MM.1S (cell line): ENCODE measurements around the gene RPSA.

ENCODE experiments used
- DNase-seq: peaks from one replicate; pipeline ENCODE4 v3.0.0-alpha.2; 2015
- H2AFZ ChIP-seq: fragments of 300-600 bp; sonication (generic); 2 replicates; pipeline ENCODE4 v1.6.0; 2016; ENCODE audit warnings: antibody characterized with exemption, low read length
- H3F3A ChIP-seq: fragments of 300-600 bp; sonication (generic); 2 replicates; pipeline ENCODE4 v1.6.1; 2016; ENCODE audit warnings: mild to moderate bottlenecking, antibody characterized with exemption, low read length, moderate library complexity, mixed read lengths; ENCODE audit not compliant: insufficient read depth
- H3K27ac ChIP-seq: fragments of 300-600 bp; sonication (generic); 2 replicates; pipeline ENCODE4 v1.5.1; 2016; ENCODE audit warnings: mild to moderate bottlenecking, low read length
- H3K27me3 ChIP-seq: fragments of 300-600 bp; sonication (generic); replicated peaks from 2 replicates; pipeline ENCODE4 v1.6.0; 2016; ENCODE audit warnings: low read length; ENCODE audit not compliant: insufficient read depth
- H3K36me3 ChIP-seq: fragments of 300-600 bp; sonication (generic); replicated peaks from 2 replicates; pipeline ENCODE4 v1.6.1; 2016; ENCODE audit warnings: mild to moderate bottlenecking, low read length, mixed read lengths; ENCODE audit not compliant: insufficient read depth
- H3K4me1 ChIP-seq: fragments of 300-600 bp; sonication (generic); 2 replicates; pipeline ENCODE4 v1.6.1; 2016; ENCODE audit warnings: low read length, mixed read lengths
- H3K4me2 ChIP-seq: fragments of 300-600 bp; sonication (generic); 2 replicates; pipeline ENCODE4 v1.6.0; 2016; ENCODE audit warnings: low read depth, low read length
- H3K4me3 ChIP-seq: fragments of 300-600 bp; sonication (generic); 2 replicates; pipeline ENCODE4 v1.5.1; 2016; ENCODE audit warnings: low read length, mixed read lengths
- H3K79me2 ChIP-seq: fragments of 300-600 bp; sonication (generic); 2 replicates; pipeline ENCODE4 v1.6.1; 2016; ENCODE audit warnings: mixed run types, low read length, mixed read lengths
- H3K9ac ChIP-seq: fragments of 300-600 bp; sonication (generic); 2 replicates; pipeline ENCODE4 v1.6.1; 2016; ENCODE audit warnings: low read length, mixed read lengths
- H3K9me2 ChIP-seq: fragments of 300-600 bp; sonication (generic); replicated peaks from 2 replicates; pipeline ENCODE4 v1.6.1; 2016; ENCODE audit warnings: mild to moderate bottlenecking, low read length, mixed read lengths; ENCODE audit not compliant: insufficient read depth
- H3K9me3 ChIP-seq: fragments of 300-600 bp; sonication (generic); replicated peaks from 2 replicates; pipeline ENCODE4 v1.6.1; 2016; ENCODE audit warnings: mild to moderate bottlenecking, low read length, mixed read lengths; ENCODE audit not compliant: insufficient read depth
- H4K20me1 ChIP-seq: fragments of 300-600 bp; sonication (generic); 2 replicates; pipeline ENCODE4 v1.6.1; 2016; ENCODE audit warnings: mild to moderate bottlenecking, low read length, moderate library complexity, mixed read lengths; ENCODE audit not compliant: insufficient read depth
- CTCF ChIP-seq: fragments of 300-600 bp; sonication (generic); IDR thresholded peaks from 2 replicates; pipeline ENCODE4 v1.5.1; 2016; ENCODE audit warnings: antibody characterized with exemption, low read length, mixed read lengths
- EZH2 ChIP-seq: fragments of 300-600 bp; sonication (generic); optimal IDR thresholded peaks from 2 replicates; pipeline ENCODE3; 2017; ENCODE audit warnings: low read depth, mild to moderate bottlenecking, antibody characterized with exemption, low read length, mixed read lengths
- EZH2phosphoT487 ChIP-seq: fragments of 300-600 bp; sonication (generic); IDR thresholded peaks from 2 replicates; pipeline ENCODE4 v1.6.1; 2018; ENCODE audit warnings: antibody characterized with exemption, low read length

Gene RPSA

GRCh38 chr3:39405687-39406367 lies 693 bp upstream of the RPSA start:
- H3K36me3 ChIP-seq, result peaks cover 21% of the 10 kb centered on the region
- no peak for TF ChIP-seq EZH2
- no peak for TF ChIP-seq EZH2phosphoT487
- no peak for TF ChIP-seq CTCF

GRCh38 chr3:39407259-39407629 lies 724 bp downstream of the RPSA start:
- H3K4me1 ChIP-seq, result peaks cover 9% of the 10 kb centered on the region
- no peak overlapping the region for H2AFZ ChIP-seq
- H3K36me3 ChIP-seq, result peaks cover 26% of the 10 kb centered on the region

More at GRCh38 chr3:39405687-39406367, 693 bp upstream of the RPSA start:
- no peaks in the 10 kb centered on the region for H3K9me3 ChIP-seq
- no peaks in the 10 kb centered on the region for H3K27me3 ChIP-seq
- peak overlapping the region; percentile 43 for H3K4me3 ChIP-seq
- peaks cover 45% of the 10 kb centered on the region for H3F3A ChIP-seq
- H3K4me1 ChIP-seq, result peaks cover 16% of the 10 kb centered on the region
- H3K4me2 ChIP-seq, result peak overlapping the region; percentile 65
- H4K20me1 ChIP-seq, result peaks cover 24% of the 10 kb centered on the region
- H3K9me2 ChIP-seq, result no peaks in the 10 kb centered on the region
- H3K27ac ChIP-seq, result peak overlapping the region; percentile 83; the same call in 1 of the 2 replicates
- peaks cover 40% of the 10 kb centered on the region for H3K79me2 ChIP-seq
- peak overlapping the region; percentile 35; the same call in 1 of the 2 replicates for H2AFZ ChIP-seq
- no peak for DNase-seq
- peak overlapping the region; percentile 33; the same call in 1 of the 2 replicates for H3K9ac ChIP-seq

GRCh38 chr3:39407773-39408492 lies 1.4 kb downstream of the RPSA start:
- Histone ChIP-seq H3K4me1 (peaks cover 9% of the 10 kb centered on the region), H3K36me3 (peaks cover 28% of the 10 kb centered on the region)

More at GRCh38 chr3:39407259-39407629, 724 bp downstream of the RPSA start:
- Histone ChIP-seq H3K27me3 (no peaks in the 10 kb centered on the region), H3K9me2 (no peaks in the 10 kb centered on the region), H3K4me3 (peak overlapping the region; percentile 78), H3K27ac (peak overlapping the region; percentile 83; the same call in 1 of the 2 replicates), H4K20me1 (peaks cover 28% of the 10 kb centered on the region), H3F3A (peaks cover 46% of the 10 kb centered on the region), H3K9ac (peak overlapping the region; percentile 94), H3K79me2 (peaks cover 45% of the 10 kb centered on the region), H3K9me3 (no peaks in the 10 kb centered on the region), H3K4me2 (peak overlapping the region; percentile 85)
- DNase-seq, result peak; percentile 23
- TF ChIP-seq EZH2phosphoT487 (no peak), EZH2 (no peak), CTCF (no peak)

More at GRCh38 chr3:39407773-39408492, 1.4 kb downstream of the RPSA start:
- H3K79me2 ChIP-seq, result peaks cover 45% of the 10 kb centered on the region
- no peaks in the 10 kb centered on the region for H3K27me3 ChIP-seq
- H2AFZ ChIP-seq, result no peak overlapping the region
- peak overlapping the region; percentile 85 for H3K4me2 ChIP-seq
- peak overlapping the region; percentile 78 for H3K4me3 ChIP-seq
- H3K27ac ChIP-seq, result no peak overlapping the region
- TF ChIP-seq EZH2, result no peak
- TF ChIP-seq CTCF, result no peak
- TF ChIP-seq EZH2phosphoT487, result no peak
- no peaks in the 10 kb centered on the region for H3K9me2 ChIP-seq
- no peak for DNase-seq
- H3K9me3 ChIP-seq, result no peaks in the 10 kb centered on the region
- H3F3A ChIP-seq, result peaks cover 53% of the 10 kb centered on the region
- H3K9ac ChIP-seq, result peak overlapping the region; percentile 94; the same call in 1 of the 2 replicates
- H4K20me1 ChIP-seq, result peaks cover 28% of the 10 kb centered on the region
